NCI-H460 (cell line): Measurements from ENCODE around the gene ACTG2. TPM values are rescaled to one million over a fixed set of nuclear protein-coding genes. Genes with fewer than 3 reads are reported as not detected.
A peak's percentile ranks its signal among the peaks of the same experiment; 100 is the strongest.

Experiments used
- DNase-seq: peaks from one replicate; pipeline ENCODE4 v3.0.0-alpha.2; 2016; ENCODE audit warnings: low read depth; ENCODE audit errors: extremely low read depth
- total RNA-seq: library from RNA; depleted of rRNA; stranded (reverse); fragments of >200 nt; shearing (Covaris generic); gene quantifications from 2 replicates; pipeline ENCODE4 v1.2.3, GENCODE V29; 2014

ACTG2 gene
- total RNA-seq, 1 experiment from 2014 or later = not detected

DNA sequence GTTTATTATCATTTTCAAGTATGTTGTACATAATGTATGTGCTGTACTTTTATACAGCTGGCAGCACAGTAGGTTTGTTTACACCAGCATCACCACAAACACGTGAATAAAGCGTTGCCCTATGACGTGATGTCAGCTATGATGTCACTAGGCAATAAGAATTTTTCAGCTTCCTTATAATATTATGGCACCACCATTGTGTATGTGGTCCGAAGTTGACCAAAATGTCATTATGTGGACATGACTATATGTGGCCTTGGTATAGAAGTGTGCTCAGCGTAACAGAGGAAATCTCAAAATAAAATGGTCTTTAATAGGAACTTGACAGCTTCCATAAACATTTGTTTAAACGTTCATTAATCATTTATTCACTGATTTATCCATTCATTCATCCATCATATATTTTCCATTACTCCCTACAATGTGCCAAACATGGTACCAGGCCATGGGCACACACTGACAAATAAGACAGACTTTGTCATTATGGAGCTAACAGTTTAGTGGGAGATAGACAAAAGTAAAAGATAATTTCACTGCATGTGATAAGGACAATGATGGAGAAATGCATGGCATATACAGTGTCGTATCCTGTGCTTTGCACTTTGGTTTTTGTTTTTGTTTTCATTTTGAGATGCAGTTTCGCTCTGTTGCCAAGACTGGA lies 18.9 kb downstream of the ACTG2 start:
- DNase-seq = no peak

DNA sequence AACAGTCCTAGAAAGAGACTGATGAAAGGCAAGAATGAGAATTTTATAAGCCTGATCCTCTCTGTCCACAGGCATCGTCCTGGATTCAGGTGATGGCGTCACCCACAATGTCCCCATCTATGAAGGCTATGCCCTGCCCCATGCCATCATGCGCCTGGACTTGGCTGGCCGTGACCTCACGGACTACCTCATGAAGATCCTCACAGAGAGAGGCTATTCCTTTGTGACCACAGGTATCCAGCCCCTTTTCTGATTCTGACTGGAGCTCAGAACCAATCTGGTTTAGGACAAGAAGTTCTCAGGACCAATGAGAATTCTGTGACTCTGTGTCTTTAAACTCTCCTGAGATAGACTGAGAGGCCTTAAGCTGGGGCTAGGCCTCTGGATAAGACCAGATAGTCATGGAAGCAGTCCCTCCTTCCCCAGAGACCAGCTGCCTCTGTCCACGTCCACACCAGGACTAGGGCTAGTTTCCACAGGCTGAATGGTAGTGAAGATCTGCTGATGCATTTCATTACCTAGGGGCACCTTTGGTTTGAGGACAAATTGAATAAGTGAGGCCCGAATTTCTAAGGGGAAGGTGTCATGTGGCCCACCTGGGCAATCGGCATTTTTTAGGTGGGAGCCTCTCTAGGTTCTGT lies 20.7 kb downstream of the ACTG2 start:
- no peak for DNase-seq

DNA sequence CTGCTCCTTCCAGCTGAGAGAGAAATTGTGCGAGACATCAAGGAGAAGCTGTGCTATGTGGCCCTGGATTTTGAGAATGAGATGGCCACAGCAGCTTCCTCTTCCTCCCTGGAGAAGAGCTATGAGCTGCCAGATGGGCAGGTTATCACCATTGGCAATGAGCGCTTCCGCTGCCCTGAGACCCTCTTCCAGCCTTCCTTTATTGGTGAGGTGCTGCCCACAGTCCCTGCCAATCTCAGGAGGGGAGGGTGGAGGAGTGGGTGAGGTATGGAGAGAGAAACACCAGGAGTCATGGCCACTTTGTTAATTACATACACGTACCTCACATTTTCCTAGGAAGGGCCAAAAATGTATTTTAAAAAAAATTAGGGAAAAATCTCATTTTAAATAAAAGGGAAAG lies 21.9 kb downstream of the ACTG2 start:
- no peak for DNase-seq

- DNase-seq = no peak
These were observed 22.7 kb downstream of the ACTG2 start for GRCh38 chr2:73915437-73915993.

DNA sequence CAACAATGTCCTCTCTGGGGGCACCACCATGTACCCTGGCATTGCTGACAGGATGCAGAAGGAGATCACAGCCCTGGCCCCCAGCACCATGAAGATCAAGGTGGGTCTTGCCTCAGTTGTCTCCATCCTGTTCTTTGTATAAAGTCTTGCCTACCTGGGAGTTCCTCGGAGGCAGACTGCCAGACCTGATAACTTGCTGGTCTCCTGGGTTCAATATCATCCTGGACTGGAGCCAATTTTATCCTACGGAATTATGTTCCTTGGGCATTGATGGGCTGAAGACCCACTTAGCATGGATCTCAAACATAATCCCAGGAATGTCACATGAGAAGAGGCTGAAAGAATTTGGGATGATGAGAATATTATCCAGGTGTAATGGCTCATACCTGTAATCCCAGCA lies 23.9 kb downstream of the ACTG2 start:
- no peak for DNase-seq

- no peak for DNase-seq
These were observed 24.5 kb downstream of the ACTG2 start for GRCh38 chr2:73917296-73917695.

- no peak for DNase-seq
These were observed 24.9 kb downstream of the ACTG2 start for GRCh38 chr2:73917696-73918207.

DNA sequence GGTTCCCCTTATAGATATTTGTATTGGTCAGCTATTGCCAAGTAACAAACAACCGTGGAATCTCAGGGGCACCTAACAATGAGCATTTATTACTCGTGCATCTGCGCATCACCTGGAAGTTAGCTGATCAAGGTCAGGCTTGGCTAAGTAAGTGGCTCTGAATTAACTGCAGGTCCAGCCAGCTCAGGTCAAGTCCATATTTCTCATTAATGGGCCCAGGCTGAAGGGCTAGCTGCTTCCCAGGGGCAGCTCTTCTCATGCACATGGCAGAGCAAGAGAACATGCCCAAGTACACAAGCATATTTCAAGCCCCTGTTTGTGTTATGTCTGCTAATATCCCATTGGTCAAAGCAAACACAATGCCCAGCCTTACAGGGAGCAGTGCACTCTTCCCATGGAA lies 26.0 kb downstream of the ACTG2 start:
- no peak for DNase-seq

DNA sequence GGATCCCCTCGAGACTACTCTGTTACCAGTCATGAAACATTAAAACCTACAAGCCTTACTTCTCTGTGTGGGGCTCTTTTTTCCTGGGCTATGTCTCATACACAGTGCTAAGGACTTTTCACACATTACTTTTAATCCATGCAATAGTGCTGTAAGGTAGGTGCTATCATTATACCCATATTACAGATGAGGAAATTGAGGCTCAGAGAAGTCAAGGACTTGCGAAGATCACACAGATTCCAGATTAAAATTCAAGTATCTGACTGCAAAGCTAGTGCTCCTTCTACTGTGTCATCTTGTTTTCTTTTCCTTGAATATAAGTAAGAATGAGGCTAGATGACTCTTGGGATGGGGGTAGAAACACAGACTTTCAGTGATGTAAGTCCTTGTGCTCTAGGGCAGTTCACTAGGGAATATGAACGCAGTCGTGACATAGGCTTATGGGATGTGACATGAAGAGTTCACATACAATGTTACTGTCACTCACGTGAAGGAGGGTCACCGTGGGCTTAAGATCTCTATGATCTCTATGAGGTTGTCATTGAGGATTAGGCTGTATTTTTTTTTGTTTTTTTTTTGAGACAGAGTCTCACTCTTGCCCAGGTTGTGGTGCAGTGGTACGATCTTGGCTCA lies 26.9 kb downstream of the ACTG2 start:
- no peak for DNase-seq

DNA sequence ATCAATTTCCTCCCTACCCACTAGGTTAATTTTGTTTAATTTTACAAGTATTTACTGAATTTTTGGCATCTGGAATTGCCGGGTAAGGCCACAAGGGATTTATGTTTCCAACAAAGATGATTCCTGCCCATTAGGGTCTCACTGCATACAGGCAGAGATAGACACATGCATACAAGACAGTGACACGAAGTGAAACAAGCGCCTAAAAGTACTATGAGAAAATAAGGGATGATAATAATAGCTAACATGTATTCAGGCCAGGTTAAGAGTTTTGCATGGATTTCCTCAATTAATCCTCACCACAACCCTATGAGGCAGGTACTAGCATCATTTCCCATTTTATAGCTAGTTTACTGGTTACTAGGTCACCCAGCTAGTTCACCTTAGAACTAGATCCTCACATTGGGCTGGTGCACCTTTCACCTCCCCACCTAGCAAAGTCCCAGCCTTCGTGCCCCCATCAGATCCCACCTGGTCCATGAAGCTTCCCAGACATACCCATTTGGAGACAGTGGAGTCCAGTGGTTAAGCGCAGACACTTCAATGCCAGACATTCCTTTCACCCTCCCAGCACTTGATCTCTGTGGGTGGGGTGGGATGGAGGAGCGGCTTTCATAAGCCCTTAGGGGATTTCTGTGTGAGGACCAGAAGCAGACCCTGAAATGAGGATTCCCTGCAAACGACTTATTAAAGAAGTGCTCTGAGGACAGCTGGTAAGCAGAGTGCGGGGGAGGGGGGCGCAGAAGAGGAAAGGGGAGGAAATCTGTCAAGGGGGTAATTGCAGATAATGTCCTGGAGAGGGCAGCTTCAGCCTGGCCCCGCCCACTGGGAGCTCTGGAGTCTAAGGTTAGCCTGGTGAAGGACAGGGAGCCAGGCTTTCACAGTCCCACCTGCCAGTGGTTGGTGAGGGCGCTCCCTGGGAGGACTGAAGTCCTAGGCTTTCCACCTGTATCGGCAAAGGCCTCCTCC lies 28.1 kb downstream of the ACTG2 start:
- peak; percentile 44 for DNase-seq

DNA sequence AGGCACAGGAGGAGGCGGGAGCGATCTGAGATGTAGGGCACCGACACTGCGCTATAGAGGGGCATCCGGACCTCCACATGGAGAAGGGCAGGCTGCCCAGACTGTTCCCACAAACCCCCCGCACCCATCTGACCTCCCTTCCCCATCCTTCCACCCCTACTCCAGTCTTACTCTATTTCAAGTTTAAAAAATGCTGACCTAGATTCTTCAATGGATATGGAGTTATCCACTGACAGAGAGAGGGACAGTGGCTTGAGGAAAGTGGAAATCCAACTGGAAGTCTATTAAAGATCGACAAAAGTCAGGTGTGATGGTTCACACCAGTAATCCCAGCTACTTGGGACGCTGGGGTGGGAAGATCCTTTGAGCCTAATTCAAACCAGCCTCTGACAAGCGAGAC lies 28.8 kb downstream of the ACTG2 start:
- no peak for DNase-seq

DNA sequence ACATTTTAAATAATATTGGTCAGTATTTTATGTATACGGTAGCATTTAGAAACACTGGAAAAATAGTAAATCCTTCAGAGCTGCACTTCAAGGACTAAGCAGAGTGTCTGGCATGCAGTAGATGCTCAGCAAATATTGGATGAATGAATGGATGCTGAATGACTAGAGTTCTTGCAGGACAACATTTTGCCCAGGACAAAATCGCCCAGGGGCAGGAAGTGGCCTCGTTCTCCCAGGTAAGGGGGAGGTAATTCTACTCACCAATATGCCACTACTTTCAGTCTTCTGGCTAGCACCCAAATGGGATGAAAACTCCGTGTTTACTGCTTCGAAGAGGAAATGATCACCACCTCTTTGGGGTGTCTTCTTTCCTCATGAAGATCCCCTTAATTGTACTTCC lies 29.9 kb downstream of the ACTG2 start:
- no peak for DNase-seq

DNA sequence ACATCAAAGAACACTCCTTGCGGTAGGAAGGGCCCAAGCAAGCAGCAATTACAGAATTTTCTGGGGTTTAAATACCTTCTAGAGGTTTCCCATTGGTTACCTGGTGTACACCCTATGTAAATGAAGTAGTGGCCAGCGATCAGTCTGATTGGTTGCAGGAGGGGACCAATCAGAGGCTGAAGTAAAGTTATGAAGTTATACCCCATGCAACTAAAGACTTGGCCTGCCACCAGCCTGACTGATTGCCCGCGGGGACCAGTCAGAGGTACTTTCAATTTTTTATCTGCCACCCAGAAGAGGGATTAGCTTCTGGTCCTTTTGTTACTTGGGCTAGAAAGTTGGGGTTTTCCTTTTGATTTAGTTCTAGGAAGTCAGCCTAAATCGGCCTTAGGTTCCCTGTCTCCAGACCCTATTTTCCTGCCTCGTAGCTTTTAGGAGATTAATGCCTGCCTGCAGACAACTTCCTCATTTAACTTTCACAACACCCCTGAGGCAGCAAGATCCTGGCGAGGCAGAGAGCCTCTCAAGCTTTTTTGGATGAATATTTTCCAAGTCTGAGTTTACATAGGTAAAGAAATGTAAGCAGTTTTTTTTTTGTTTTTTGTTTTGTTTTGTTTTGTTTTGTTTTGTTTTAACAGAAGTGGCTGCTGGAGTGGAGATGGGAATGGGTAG lies 32.4 kb downstream of the ACTG2 start:
- DNase-seq = no peak

DNA sequence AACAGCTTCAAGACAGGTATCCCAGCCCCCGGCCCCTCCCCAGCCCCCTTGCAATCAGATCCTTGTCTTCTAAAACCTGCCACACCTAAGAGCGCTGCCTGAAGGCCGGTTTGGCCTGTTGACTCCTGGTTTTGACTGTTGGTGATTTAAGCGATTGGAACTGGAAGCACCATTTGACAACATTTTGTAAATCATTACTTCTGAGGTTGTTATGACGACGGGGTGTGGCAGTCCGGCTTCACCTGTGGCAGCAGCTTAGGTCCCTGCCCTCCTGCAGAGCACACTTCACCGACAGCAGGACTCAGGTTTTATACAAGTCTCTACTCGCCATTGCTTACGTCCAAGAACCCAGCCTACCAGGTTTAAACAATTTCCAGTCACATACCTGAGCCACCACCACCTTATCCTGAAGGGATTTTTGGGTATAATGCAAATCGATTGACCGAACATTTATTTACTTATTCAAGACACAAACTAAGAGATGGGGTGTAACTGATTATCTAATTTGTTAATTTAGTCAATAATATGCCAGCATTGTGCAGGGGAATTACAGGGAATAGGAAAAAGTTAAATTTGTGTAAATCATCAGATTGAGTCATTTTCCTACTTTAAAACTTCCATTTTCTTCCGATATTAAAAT lies 33.2 kb downstream of the ACTG2 start:
- DNase-seq = no peak

DNA sequence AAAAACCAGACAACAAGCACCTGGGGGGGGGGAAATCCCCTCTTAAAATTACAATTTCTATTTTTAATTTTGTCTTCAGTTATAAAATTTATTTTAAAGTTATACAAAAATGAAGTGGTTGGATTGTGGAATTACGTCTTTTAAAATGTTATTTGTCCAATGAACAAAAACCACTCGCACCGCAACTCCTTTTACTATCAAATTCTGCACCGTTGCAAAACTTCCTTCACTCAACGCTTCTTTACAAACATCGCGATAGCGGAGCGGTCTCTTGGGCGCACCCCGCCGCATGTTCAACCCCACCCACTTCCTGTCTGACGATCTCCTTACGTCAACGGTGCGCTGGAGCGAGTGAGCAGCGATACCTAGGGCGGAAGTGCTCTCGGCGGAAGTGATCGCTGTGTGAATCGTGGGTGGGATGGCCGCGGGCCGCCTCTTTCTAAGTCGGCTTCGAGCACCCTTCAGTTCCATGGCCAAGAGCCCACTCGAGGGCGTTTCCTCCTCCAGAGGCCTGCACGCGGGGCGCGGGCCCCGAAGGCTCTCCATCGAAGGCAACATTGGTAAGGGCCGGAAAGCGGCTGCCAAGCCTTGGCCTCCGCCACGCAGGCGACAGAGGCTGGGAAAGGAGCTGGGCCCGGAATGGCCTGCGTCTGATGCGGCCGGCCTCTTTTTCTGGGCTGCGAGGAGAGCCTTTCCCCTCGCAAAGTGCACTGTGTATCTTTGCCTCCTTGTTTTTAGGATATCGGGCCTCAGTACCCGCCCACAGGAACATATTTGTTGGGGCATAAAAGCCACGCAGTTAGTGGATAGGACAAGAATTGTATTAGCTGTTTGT lies 33.9 kb downstream of the ACTG2 start, which contains the start of gene DGUOK:
Gene DGUOK (plus strand): TSS at position 388 of the 835 bp plus-strand sequence. CDS start 31 bp downstream, at position 419.
- DNase-seq = peak; percentile 100

- no peak for DNase-seq
These were observed 34.5 kb downstream of the ACTG2 start for GRCh38 chr2:73927344-73927743.

DNA sequence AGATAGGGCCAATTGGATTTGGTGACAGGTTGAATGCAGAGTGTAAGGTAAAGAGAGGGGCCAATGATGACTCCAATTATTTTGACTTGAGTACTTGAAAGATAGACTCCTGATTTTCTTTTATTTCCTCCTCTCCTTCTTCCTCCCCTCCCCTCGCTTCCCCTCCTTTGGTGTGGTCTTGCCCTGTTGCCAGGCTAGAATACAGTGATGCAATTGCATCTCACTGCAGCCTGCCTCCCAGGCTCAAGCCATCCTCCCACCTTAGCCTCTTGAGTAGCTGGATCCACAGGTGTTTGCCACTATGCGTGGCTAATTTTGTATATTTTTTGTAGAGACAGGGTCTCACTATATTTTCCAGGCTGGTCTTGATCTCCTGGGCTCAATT lies 36.1 kb downstream of the ACTG2 start:
- no peak for DNase-seq

- DNase-seq = no peak
These were observed 37.6 kb downstream of the ACTG2 start for GRCh38 chr2:73930386-73930785.
